Left ventricle myocardium superior (tissue), 1 donor: ENCODE data around the gene OMA1. TPM values are rescaled to one million over a fixed set of nuclear protein-coding genes. Genes with fewer than 3 reads are reported as not detected.

ENCODE experiments used
- ATAC-seq: fragments of 200-7000 bp; cut with Tn5 transposase; one replicate; pipeline ENCODE4 v1.9.1; 2020; ENCODE audit warnings: mild to moderate bottlenecking, moderate library complexity
- DNase-seq: peaks from one replicate; pipeline ENCODE4 v3.0.0-alpha.2; 2020
- intact Hi-C: fragments of 100-400 bp; cut with micrococcal nuclease; formaldehyde crosslinking; loops from one replicate; pipeline ENCODE4 v1.11.0; 2022
- total RNA-seq: library from RNA; stranded (reverse); fragmentation: NEBNext Ultra II Directional; extraction: Animal tissue kit (Norgen Biotek cat#: 25700); gene quantifications from one replicate; pipeline ENCODE4 v1.2.1, GENCODE V29; 2021
- donor health status: DM: no; HTN: yes; CAD: no; lungs with severe emphysema.

Gene OMA1
- total RNA-seq, 1 donor from 2014 or later, result 29.4 TPM

GRCh38 chr1:58469016-58469415, 77.5 kb downstream of the OMA1 start:
- intact Hi-C loops, result no loop called here
- DNase-seq, result no peak
- peak; percentile 90 for ATAC-seq

GRCh38 chr1:58468612-58469011, 77.9 kb downstream of the OMA1 start:
- peak; percentile 58 for ATAC-seq
- DNase-seq, result no peak
- intact Hi-C loops, result no loop called here

DNA sequence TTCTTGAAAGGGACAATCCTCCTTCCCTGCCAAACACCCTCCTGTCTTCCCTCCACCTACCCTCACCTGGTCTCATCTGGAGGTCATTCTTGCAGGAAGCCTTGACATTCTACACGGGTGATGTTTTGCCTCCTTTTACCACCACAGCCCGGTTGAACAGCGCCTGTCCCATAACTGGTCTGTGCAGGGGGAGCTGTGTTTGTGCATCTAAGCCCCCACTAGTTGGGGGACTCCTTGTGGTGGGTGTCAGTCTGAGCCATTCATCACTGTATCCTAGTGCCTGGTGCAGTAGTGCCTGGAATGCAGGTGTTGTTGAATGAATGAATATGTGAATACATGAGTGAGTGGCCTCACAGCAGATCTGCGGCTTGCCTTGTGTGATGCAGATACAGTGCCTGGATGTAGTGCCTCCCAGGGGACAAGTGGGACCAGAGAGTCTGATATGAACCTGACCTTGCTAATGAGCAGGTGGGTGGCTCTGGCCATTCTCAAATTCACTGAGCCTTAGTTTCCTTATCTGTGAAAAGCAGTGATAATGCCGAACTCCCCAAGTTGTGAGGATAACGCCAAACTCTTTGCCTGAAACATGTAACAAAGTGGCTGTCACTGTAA, 79.8 kb downstream of the OMA1 start:
- no peak for ATAC-seq
- intact Hi-C loops, result no loop called here
- no peak for DNase-seq

- intact Hi-C loops, result no loop called here
- ATAC-seq (no peak), DNase-seq (no peak)
Measured at GRCh38 chr1:58465825-58466629, 80.5 kb downstream of the OMA1 start.

DNA sequence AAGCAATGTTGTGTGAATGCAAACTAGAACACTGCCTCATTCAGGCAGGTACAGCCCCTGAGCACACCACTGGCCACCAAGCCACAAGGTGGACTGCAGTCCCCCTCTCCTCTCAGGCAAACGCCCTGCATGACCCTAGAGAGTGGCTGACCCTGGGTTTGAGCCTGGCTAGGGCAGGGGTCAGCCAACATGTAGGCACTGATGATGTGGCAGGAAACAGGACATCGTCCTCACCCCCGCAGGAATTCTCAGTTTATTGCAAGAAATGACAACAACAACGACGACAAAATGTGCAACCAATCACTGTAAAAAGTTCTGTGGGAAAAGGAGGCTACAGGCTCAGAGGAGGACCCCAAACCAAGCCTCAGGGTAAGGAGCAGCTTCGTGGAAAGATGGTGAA, 81.3 kb downstream of the OMA1 start:
- intact Hi-C loops, result no loop called here
- ATAC-seq, result no peak
- no peak for DNase-seq

DNA sequence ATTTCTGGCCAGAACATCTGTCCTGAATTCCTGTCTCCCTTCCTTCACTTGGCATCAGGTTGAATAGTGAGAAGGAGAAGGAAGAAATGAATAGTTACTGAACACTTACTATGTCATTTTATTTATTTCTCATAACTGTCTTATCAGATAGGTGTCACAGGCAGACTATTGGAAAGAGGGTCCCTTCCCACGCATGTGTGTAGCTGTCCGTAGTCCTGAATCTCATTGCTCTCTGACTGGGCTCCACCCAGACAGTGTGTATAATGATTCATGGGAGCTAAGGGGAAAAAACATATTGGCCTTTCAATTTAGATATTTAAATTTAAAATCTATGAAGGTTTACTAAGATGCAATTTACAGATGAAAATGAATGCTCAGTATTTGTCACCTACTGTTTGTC, 86.1 kb downstream of the OMA1 start:
- intact Hi-C loops, result no loop called here
- ATAC-seq (no peak), DNase-seq (no peak)

DNA sequence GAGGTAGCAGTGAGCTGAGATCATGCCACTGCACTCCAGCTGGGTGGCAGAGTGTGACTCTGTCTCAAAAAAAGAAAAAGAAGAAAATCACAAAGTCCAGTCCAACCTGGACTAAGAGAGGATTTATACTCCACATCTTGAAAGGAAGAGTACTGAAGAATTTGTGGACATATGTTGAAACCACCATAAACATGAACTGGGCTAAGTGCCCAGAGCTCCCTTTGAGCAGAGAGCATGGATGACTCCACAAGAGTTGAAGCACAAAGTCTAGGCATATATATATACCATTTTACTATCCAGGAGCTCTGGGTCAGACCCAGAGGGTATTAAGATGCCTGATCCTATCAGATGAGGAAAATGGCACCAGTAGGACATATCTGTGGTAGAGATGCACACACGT, 86.6 kb downstream of the OMA1 start:
- no peak for ATAC-seq
- intact Hi-C loops, result no loop called here

DNA sequence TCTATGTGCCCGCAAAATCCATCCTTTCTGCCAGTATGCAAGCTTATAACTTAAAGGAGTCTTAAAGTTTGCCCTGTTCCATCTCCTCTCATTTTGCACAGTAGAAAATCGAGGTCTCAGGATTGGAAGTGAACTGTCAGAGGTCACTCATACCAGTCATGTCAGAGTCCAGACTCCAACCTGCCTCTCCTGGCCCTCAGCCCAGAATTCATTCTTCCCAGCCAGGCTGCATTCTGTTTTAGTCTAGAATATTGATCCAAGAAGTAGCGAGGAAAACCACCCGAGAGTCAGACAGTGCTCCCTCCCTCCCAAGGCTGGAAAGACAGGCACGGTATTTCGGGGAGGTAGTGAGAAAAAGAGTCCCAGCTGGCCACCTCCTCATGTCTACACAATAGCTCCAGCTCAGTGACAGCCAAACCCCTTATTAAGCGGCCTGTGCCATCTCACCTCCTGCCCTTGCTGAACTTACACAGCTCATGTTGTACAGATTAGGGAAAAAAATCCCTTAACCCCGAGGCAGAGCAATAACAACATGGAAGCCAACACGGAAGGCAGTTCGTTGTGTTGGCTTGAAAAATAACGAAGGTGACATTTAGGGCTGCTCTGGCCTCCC, 89.4 kb downstream of the OMA1 start:
- DNase-seq, result no peak
- intact Hi-C loops, result no loop called here
- peak; percentile 65 for ATAC-seq

More for the DNA sequence above, 86.6 kb downstream of the OMA1 start:
- DNase-seq, result no peak

DNA sequence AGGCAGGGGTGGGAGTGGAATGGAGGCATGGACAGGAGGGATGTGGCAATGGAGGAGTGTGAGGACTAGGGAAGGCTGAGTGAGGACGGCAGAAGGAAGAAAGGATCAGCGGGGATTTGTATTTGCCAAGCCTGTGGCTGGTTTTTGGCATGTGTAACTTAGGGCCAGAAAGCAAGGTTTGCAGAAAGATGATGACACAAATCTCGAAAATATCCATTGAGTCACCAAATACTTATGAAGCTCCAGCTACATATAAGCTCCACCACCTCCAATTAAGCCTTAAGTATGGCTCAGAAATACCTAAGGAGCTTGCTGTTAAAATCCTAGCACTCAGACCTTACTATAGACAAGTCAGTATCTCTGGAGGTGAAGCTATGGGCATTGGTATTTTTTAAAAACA, 90.1 kb downstream of the OMA1 start:
- ATAC-seq, result no peak
- DNase-seq, result no peak
- intact Hi-C loops, result no loop called here

- intact Hi-C loops, result no loop called here
- ATAC-seq, result no peak
Measured at GRCh38 chr1:58454807-58455206, 91.7 kb downstream of the OMA1 start.

DNA sequence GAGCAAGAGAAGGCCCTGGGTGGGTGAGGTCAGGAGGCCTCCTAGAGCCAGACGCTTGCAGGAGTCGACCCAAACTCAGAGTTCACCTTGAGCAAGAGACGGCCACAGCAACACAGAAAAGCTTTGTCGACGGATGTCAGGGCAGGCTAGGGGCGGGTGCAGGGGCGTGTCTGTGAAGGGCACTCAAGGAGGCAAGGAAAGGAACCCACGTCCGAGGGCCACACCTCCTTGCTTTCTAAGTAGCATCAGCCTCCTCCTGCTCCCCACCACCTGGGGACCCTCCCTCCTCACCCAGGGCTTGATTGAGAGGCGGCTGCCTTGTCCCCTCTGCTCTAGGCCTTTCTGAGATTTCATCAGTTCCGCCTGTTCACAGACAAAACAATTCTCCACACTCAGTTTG, 92.1 kb downstream of the OMA1 start:
- ATAC-seq (no peak), DNase-seq (no peak)
- intact Hi-C loops, result no loop called here

More at GRCh38 chr1:58454807-58455206, 91.7 kb downstream of the OMA1 start:
- DNase-seq, result no peak

DNA sequence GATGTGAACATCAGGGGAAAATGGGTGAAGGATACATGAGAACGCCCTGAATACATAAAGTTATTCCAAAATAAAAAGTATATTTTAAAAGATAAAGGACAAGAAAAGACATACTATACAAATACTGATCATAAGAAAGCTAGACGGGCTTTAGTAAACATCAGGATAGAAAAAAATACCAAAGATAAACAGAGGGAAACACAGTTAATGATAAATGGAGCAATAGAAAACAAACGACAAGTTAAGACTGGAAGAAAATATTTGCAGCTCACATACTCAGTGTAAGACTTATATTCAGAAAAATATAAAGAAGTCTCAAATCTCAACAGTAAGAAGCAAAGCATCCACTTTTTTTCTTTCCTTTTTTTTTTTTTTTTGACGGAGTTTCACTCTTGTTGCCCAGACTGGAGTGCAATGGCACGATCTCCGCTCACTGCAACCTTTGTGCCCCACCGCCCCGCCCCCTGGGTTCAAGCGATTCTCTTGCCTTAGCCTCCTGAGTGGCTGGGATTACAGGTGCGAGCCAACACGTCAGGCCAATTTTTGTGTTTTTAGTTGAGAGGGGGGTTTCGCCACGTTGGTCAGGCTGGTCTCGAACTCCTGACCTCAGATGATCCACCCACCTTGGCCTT, 94.8 kb downstream of the OMA1 start:
- DNase-seq (no peak), ATAC-seq (no peak)
- intact Hi-C loops, result no loop called here

GRCh38 chr1:58447886-58448285, 98.6 kb downstream of the OMA1 start:
- intact Hi-C loops, result no loop called here
- ATAC-seq, result no peak
- DNase-seq, result no peak

- intact Hi-C loops, result no loop called here
- DNase-seq, result no peak
- ATAC-seq, result no peak
Measured at GRCh38 chr1:58447042-58447441, 99.5 kb downstream of the OMA1 start.

GRCh38 chr1:58446368-58446767, 100.2 kb downstream of the OMA1 start:
- ATAC-seq (peak; percentile 50), DNase-seq (no peak)
- intact Hi-C loops, result no loop called here

DNA sequence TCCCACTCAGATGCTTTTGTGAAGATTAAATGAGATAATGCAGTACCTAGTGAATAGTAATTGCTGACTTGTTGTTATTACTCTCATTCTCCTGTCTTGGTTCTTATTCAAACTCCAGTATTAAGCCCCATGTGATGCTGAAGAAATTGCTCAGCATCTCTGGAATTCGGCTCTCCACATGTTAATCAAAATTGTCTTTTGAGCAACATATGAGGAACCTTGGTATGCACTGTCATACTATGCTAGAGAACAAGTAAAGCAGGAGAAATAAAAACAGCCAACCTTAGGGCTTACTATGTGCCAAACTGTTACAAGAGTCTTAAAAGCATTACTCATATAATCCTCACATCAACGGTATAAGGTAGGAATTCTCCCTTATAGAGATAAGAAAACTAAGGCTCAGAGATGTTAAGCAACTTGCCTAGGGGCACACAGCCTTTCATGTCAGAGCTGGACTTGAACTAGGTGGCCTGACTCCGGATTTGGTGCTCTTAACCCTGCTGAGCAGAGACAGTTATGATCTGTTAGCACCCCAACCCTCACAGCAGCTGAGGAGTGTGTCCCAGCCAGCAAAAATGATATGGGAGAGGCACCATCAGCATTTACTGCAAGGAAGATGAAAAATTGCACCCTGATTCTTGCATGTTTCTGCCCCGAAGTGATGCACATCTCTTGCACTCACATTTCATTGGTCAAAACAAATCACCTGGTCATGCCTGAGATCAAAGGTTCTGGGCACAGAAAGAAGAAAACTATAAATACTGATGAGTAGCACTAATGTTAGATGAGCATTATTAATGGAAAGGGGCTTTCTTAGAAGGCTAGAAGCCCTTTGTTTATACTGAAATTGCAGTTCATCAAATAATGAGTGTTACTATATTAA, 102.3 kb downstream of the OMA1 start:
- DNase-seq (no peak), ATAC-seq (no peak)
- intact Hi-C loops, result no loop called here

- intact Hi-C loops, result no loop called here
- DNase-seq (no peak), ATAC-seq (no peak)
Measured at GRCh38 chr1:58442114-58442513, 104.4 kb downstream of the OMA1 start.

DNA sequence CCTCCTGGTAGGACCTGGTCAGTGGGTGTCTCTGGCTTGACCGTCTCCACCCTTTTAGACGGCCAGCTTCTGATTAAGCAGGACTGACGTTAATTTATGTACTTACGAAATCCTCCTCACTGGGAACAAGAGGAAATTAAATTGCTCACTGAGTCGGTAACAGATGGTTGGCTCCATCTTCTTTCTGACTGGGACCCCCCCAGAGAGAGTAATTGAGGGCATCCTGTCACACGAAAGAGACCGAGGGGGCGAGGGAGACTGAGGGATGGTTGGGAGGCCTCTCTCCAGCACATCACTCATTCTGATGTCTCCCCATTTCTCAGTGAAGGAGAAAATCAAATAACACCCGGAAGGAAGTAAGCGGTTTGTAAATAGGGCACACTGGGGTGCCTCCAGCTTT, 104.8 kb downstream of the OMA1 start:
- DNase-seq (no peak), ATAC-seq (no peak)
- intact Hi-C loops, result no loop called here

DNA sequence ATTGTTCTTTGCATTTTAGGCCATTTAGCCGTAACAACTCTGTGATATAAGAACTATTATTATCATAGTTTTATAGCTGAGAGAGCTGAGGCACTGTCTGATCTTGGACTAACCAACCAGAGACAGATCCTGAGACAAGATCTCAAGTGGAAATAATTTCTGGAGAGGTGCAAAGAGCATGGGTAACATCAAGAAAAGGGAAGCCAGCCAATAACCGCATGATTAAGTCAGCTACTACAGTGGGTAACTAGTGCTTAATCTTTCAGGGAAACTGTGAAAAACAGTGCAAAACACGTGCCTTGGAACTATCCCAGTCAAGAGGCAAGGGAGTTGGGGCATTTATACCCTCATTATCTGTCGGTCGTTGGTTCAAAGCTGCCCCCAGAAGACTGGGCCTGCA, 105.8 kb downstream of the OMA1 start:
- ATAC-seq (no peak), DNase-seq (no peak)
- intact Hi-C loops, result no loop called here
